Lower lobe of right lung (tissue), 2 donors: ENCODE measurements around the gene TBC1D32. TPM values are rescaled to one million over a fixed set of nuclear protein-coding genes. Genes with fewer than 3 reads are reported as not detected.
"Not testable (repeated sequence)": the region's sequence is repeated elsewhere in the genome, so short reads cannot be mapped to it uniquely, and the experiment has no call there.

ENCODE experiments used
- ATAC-seq, 2 donors: fragments of 200-7000 bp; cut with Tn5 transposase; one replicate each; pipeline ENCODE4 v1.9.1; 2020 to 2022; ENCODE audit warnings: mild to moderate bottlenecking in 2 of 2, moderate library complexity in 2 of 2
- DNase-seq: peaks from one replicate; pipeline ENCODE4 v3.0.0-alpha.2; 2020
- H3K27ac ChIP-seq: fragments of 200-600 bp; one replicate; pipeline ENCODE4 v1.8.0; 2022
- H3K27me3 ChIP-seq: fragments of 200-600 bp; one replicate; pipeline ENCODE4 v1.8.0; 2022; ENCODE audit warnings: low read depth
- H3K36me3 ChIP-seq: fragments of 200-600 bp; one replicate; pipeline ENCODE4 v1.8.0; 2022; ENCODE audit warnings: mild to moderate bottlenecking
- H3K4me1 ChIP-seq: fragments of 200-600 bp; one replicate; pipeline ENCODE4 v1.8.0; 2022
- H3K4me3 ChIP-seq: fragments of 200-600 bp; one replicate; pipeline ENCODE4 v1.8.0; 2022; ENCODE audit warnings: mild to moderate bottlenecking
- H3K9me3 ChIP-seq: fragments of 200-600 bp; one replicate; pipeline ENCODE4 v1.8.0; 2022
- CTCF ChIP-seq: fragments of 200-600 bp; IDR thresholded peaks from one replicate; pipeline ENCODE4 v1.8.0; 2022; ENCODE audit warnings: antibody characterized with exemption, mild to moderate bottlenecking
- intact Hi-C: fragments of 100-400 bp; cut with DNase I; formaldehyde crosslinking; loops from one replicate; pipeline ENCODE4 v1.11.0; 2022
- total RNA-seq: library from RNA; stranded (reverse); fragmentation: NEBNext Ultra II Directional; extraction: Animal tissue kit (Norgen Biotek cat#: 25700); gene quantifications from one replicate; pipeline ENCODE4 v1.2.1, GENCODE V29; 2021
- donor health status: DM: no; HTN: yes; CAD: no; lungs with severe emphysema.

The TBC1D32 gene
- total RNA-seq, 1 donor from 2014 or later: 5.0 TPM

- intact Hi-C loops: no loop called here
- no peak overlapping the region for H3K27ac ChIP-seq
- H3K36me3 ChIP-seq: no peaks in the 10 kb centered on the region
- DNase-seq (no peak), ATAC-seq (peak in 1 of 2 donors; percentile 17)
- H3K27me3 ChIP-seq: no peaks in the 10 kb centered on the region
- no peak overlapping the region for H3K4me3 ChIP-seq
- no peaks in the 10 kb centered on the region for H3K9me3 ChIP-seq
- H3K4me1 ChIP-seq: no peaks in the 10 kb centered on the region
- no peak for TF ChIP-seq CTCF
These were observed 146.5 kb downstream of the TBC1D32 start for GRCh38 chr6:121187833-121188200.

GRCh38 chr6:121187200-121187832, 147.0 kb downstream of the TBC1D32 start:
- Histone ChIP-seq H3K9me3 (no peaks in the 10 kb centered on the region), H3K27ac (no peak overlapping the region), H3K4me3 (no peak overlapping the region), H3K27me3 (no peaks in the 10 kb centered on the region), H3K4me1 (no peaks in the 10 kb centered on the region), H3K36me3 (no peaks in the 10 kb centered on the region)
- no peak for ATAC-seq
- TF ChIP-seq CTCF: no peak
- DNase-seq: no peak
- intact Hi-C loops: no loop called here

GRCh38 chr6:121183742-121184141, 150.5 kb downstream of the TBC1D32 start:
- H3K36me3 ChIP-seq: no peaks in the 10 kb centered on the region
- no peak for TF ChIP-seq CTCF
- DNase-seq: no peak
- no peak overlapping the region for H3K4me3 ChIP-seq
- H3K4me1 ChIP-seq: no peaks in the 10 kb centered on the region
- intact Hi-C loops: no loop called here
- no peak for ATAC-seq
- H3K9me3 ChIP-seq: no peaks in the 10 kb centered on the region
- H3K27ac ChIP-seq: no peak overlapping the region
- H3K27me3 ChIP-seq: no peaks in the 10 kb centered on the region

GRCh38 chr6:121175827-121176226, 158.5 kb downstream of the TBC1D32 start:
- Histone ChIP-seq H3K4me1 (no peaks in the 10 kb centered on the region), H3K36me3 (no peaks in the 10 kb centered on the region), H3K4me3 (no peak overlapping the region), H3K27ac (no peak overlapping the region), H3K9me3 (no peaks in the 10 kb centered on the region), H3K27me3 (no peaks in the 10 kb centered on the region)
- no peak for ATAC-seq
- no peak for TF ChIP-seq CTCF
- intact Hi-C loops: no loop called here
- no peak for DNase-seq

GRCh38 chr6:121172451-121172850, 161.8 kb downstream of the TBC1D32 start:
- intact Hi-C loops, H3K27me3 ChIP-seq, ATAC-seq, H3K4me1 ChIP-seq, H3K4me3 ChIP-seq, DNase-seq, H3K27ac ChIP-seq, H3K36me3 ChIP-seq, H3K9me3 ChIP-seq: not testable (repeated sequence)

- no peak for TF ChIP-seq CTCF
These were observed 162.4 kb downstream of the TBC1D32 start for GRCh38 chr6:121171879-121172278.

More at GRCh38 chr6:121171879-121172278, 162.4 kb downstream of the TBC1D32 start:
- H3K36me3 ChIP-seq: no peaks in the 10 kb centered on the region
- ATAC-seq: no peak
- no peak for DNase-seq
- no peaks in the 10 kb centered on the region for H3K4me1 ChIP-seq
- no peak overlapping the region for H3K27ac ChIP-seq
- H3K27me3 ChIP-seq: no peaks in the 10 kb centered on the region
- H3K9me3 ChIP-seq: no peaks in the 10 kb centered on the region
- intact Hi-C loops: no loop called here
- no peak overlapping the region for H3K4me3 ChIP-seq
